ENCODE data around the gene HES5. TPM values are rescaled to one million over a fixed set of nuclear protein-coding genes. Genes with fewer than 3 reads are reported as not detected.

HES5 gene
- total and polyA plus RNA-seq, 10 of the 15 experiments (the other 5 are each of a cell fraction or from before 2014, with no cell fraction given): 0.12 to 0.15 TPM; not detected in 8

DNA sequence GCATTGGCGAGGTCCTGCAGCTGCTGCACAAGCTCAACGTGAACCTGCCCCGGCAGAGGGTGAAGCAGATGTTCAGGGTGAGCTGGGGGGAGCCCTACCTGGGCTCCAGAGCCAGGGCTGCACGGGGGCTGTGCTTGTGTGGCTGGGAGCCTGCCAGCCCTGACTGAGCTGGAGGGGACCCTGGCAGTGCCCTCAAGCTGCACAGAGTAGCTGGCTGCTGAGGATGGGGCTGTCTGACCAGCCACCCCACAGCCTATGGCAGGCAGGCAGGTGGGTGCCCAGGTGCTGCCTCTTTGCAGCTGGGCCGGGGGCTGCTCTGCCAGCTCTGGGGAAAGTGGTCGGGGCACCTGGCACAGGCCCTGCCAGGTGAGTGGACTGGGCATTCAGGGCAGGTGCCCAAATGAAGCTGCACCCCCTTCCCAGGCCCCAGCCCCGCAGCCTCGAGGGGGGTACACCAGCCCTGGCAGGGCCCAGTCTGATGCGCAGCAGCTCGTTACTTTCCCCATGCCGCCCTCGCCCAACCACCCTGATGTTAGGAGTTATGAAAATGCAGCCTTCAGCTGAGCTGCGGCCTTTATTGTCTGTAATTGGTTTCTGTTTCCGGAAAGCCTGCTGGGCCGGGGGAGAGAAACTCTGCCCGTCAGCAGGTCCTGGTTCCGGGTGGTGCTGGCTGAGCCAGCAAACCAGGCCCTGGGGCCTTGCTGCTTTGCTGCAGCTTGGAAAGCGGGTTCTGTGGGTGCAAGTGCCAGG is 49.7 kb downstream of the HES5 start:
- no peak overlapping the region for H3K4me2 ChIP-seq (ENCODE audit: control insufficient read depth, insufficient read depth)
- ATAC-seq: no peak
- DNase-seq (ENCODE audit: low read depth, low spot score): no peak
- no peak overlapping the region for H3K9ac ChIP-seq (ENCODE audit: control insufficient read depth, insufficient read depth, low read length)
- POLR2A ChIA-PET: no interaction called here
- H3K27ac ChIP-seq (ENCODE audit: control insufficient read depth, insufficient read depth): no peak overlapping the region
- no TSS peak for BruUV-seq (replicated peaks)
- TF ChIP-seq SPI1 (IDR thresholded peaks at IDR 0.05; ENCODE audit: borderline replicate concordance, insufficient read depth, low read depth, low read length) (no peak), HDAC6 (IDR thresholded peaks at IDR 0.05; ENCODE audit: unreplicated experiment) (no peak), EZH2 (IDR thresholded peaks at IDR 0.05; ENCODE audit: borderline replicate concordance, control insufficient read depth, low read depth, low read length) (no peak)
- H3K36me3 ChIP-seq (ENCODE audit: control insufficient read depth in 2 of 2, insufficient read depth in 2 of 2, low read length in 1 of 2): no peaks in the 10 kb centered on the region
- no peaks in the 10 kb centered on the region for H3K9me3 ChIP-seq (replicated peaks; ENCODE audit: control insufficient read depth, insufficient read depth, low read length)
- no peaks in the 10 kb centered on the region for H4K20me1 ChIP-seq (ENCODE audit: control insufficient read depth, insufficient read depth)
- 34% methylated on average over 18 of the region's 18 CpGs for WGBS (ENCODE audit: insufficient coverage, insufficient replicate concordance, low lambda C conversion rate, missing lambda C conversion rate)
- CTCF ChIA-PET: no interaction called here
- RAD21 ChIA-PET (ENCODE audit: unreplicated experiment): interaction anchor here (1.2 kb wide), 1 partner anchor 65 kb away, joined by 3 read pairs; no protein-coding TSS in a partner anchor
- no peak for FAIRE-seq
- no peaks in the 10 kb centered on the region for H3K79me2 ChIP-seq (ENCODE audit: control insufficient read depth, insufficient read depth, low read length)
- SMC1A ChIA-PET (ENCODE audit: uncharacterized antibody, unreplicated experiment): no interaction called here
- H3K27me3 ChIP-seq (replicated peaks in 1 of 2; ENCODE audit: control insufficient read depth in 2 of 2, insufficient read depth in 2 of 2, low read length in 1 of 2): no peaks in the 10 kb centered on the region
- H3K4me3 ChIP-seq: no peak overlapping the region
- in situ Hi-C loops (cut with MboI) (no loop called here), intact Hi-C loops (cut with micrococcal nuclease; ENCODE audit: unreplicated experiment) (no loop called here)
- no peak overlapping the region for H2AFZ ChIP-seq (ENCODE audit: control insufficient read depth, low read depth, low read length)
- no peaks in the 10 kb centered on the region for H3K4me1 ChIP-seq (ENCODE audit: control insufficient read depth, insufficient read depth, low read length)

- no peak overlapping the region for H3K27ac ChIP-seq (ENCODE audit: control insufficient read depth, insufficient read depth)
- H3K4me2 ChIP-seq (ENCODE audit: control insufficient read depth, insufficient read depth): no peak overlapping the region
- ChIA-PET RAD21 (ENCODE audit: unreplicated experiment) (interaction anchor here (1.2 kb wide), 1 partner anchor 65 kb away, joined by 3 read pairs; no protein-coding TSS in a partner anchor), POLR2A (no interaction called here), SMC1A (ENCODE audit: uncharacterized antibody, unreplicated experiment) (no interaction called here), CTCF (no interaction called here)
- no peak for DNase-seq (ENCODE audit: low read depth, low spot score)
- no peaks in the 10 kb centered on the region for H3K4me1 ChIP-seq (ENCODE audit: control insufficient read depth, insufficient read depth, low read length)
- H3K9me3 ChIP-seq (replicated peaks; ENCODE audit: control insufficient read depth, insufficient read depth, low read length): no peaks in the 10 kb centered on the region
- no peak overlapping the region for H2AFZ ChIP-seq (ENCODE audit: control insufficient read depth, low read depth, low read length)
- ATAC-seq: no peak
- H3K9ac ChIP-seq (ENCODE audit: control insufficient read depth, insufficient read depth, low read length): no peak overlapping the region
- TF ChIP-seq HDGF (IDR thresholded peaks at IDR 0.05): no peak
- no peak for TF ChIP-seq SPI1 (IDR thresholded peaks at IDR 0.05; ENCODE audit: borderline replicate concordance, insufficient read depth, low read depth, low read length)
- no peak for TF ChIP-seq SUPT20H (IDR thresholded peaks at IDR 0.05; ENCODE audit: borderline replicate concordance, control insufficient read depth, low read depth, low read length)
- TF ChIP-seq, protein P1, sequence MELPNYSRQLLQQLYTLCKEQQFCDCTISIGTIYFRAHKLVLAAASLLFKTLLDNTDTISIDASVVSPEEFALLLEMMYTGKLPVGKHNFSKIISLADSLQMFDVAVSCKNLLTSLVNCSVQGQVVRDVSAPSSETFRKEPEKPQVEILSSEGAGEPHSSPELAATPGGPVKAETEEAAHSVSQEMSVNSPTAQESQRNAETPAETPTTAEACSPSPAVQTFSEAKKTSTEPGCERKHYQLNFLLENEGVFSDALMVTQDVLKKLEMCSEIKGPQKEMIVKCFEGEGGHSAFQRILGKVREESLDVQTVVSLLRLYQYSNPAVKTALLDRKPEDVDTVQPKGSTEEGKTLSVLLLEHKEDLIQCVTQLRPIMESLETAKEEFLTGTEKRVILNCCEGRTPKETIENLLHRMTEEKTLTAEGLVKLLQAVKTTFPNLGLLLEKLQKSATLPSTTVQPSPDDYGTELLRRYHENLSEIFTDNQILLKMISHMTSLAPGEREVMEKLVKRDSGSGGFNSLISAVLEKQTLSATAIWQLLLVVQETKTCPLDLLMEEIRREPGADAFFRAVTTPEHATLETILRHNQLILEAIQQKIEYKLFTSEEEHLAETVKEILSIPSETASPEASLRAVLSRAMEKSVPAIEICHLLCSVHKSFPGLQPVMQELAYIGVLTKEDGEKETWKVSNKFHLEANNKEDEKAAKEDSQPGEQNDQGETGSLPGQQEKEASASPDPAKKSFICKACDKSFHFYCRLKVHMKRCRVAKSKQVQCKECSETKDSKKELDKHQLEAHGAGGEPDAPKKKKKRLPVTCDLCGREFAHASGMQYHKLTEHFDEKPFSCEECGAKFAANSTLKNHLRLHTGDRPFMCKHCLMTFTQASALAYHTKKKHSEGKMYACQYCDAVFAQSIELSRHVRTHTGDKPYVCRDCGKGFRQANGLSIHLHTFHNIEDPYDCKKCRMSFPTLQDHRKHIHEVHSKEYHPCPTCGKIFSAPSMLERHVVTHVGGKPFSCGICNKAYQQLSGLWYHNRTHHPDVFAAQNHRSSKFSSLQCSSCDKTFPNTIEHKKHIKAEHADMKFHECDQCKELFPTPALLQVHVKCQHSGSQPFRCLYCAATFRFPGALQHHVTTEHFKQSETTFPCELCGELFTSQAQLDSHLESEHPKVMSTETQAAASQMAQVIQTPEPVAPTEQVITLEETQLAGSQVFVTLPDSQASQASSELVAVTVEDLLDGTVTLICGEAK (IDR thresholded peaks at IDR 0.05; ENCODE audit: borderline replicate concordance): no peak
- WGBS (ENCODE audit: insufficient coverage, insufficient replicate concordance, low lambda C conversion rate, missing lambda C conversion rate): 72% methylated on average over 28 of the region's 28 CpGs
- no TSS peak for BruUV-seq (replicated peaks)
- no peaks in the 10 kb centered on the region for H4K20me1 ChIP-seq (ENCODE audit: control insufficient read depth, insufficient read depth)
- FAIRE-seq: no peak
- no peaks in the 10 kb centered on the region for H3K79me2 ChIP-seq (ENCODE audit: control insufficient read depth, insufficient read depth, low read length)
- H3K27me3 ChIP-seq (replicated peaks in 1 of 2; ENCODE audit: control insufficient read depth in 2 of 2, insufficient read depth in 2 of 2, low read length in 1 of 2): no peaks in the 10 kb centered on the region
- no peak overlapping the region for H3K4me3 ChIP-seq
- in situ Hi-C loops (cut with MboI) (no loop called here), intact Hi-C loops (cut with micrococcal nuclease; ENCODE audit: unreplicated experiment) (no loop called here)
- no peaks in the 10 kb centered on the region for H3K36me3 ChIP-seq (ENCODE audit: control insufficient read depth in 2 of 2, insufficient read depth in 2 of 2, low read length in 1 of 2)
Observed at GRCh38 chr1:2479618-2480017, 50.4 kb downstream of the HES5 start.
